Stimulated activated CD8-positive, alpha-beta memory T cell treated with anti-CD3 and anti-CD28 coated beads, Interleukin-15, amount 100 ng/mL, for 1 hour (primary cell): ENCODE results near the gene CCDC14.
"Not testable (repeated sequence)": the region's sequence is repeated elsewhere in the genome, so short reads cannot be mapped to it uniquely, and the experiment has no call there.

ENCODE experiments used
- DNase-seq: peaks from one replicate; pipeline ENCODE4 v3.0.0-alpha.2; 2020; ENCODE audit warnings: low read depth

The CCDC14 gene

DNA sequence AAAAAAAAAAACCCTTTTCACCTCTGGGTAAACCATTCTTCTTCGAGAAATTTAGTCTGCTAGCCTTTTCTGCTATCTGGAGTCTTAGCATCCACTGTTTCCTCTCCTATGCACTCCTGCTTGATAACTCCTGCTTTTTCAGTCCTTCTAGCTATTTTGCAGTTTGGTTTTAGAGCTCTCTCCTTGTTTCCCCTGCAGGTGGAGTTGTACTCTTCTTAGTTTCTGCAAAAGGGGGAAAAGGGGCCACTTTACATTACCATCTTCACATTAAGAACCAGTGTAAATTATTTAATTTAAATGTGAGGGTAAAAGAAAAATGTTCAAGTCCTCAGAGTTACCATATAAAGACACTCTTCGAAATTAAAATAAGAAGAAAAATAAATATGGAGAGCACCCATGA, 53.3 kb downstream of the CCDC14 start:
- DNase-seq = no peak

DNA sequence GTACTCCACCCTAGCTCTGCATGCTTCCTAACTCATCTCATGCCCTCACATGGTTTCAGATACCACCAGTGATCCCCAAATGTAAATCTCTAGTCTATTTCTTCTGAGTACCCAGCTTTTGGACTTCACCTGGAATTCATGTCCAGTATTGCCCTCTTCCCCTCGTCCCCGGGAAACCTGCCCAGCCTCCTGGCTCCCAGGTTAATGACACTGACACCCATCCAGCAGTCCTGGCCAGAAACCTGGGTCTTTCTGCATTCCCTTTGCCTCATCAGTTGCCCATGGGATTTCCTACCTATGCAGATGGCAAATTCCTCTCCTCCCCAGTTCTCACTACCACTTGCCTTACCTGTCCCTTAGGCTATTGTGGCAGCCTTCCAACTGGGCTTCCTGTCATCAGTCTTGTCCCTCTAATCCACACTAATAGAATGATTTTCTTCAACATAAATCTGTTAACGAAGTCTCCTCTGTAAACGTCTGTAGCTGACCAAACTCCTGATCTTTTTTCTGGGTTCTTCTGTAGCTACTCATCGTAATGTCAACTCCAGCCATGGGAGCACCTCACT, 61.6 kb downstream of the CCDC14 start:
- no peak for DNase-seq

DNA sequence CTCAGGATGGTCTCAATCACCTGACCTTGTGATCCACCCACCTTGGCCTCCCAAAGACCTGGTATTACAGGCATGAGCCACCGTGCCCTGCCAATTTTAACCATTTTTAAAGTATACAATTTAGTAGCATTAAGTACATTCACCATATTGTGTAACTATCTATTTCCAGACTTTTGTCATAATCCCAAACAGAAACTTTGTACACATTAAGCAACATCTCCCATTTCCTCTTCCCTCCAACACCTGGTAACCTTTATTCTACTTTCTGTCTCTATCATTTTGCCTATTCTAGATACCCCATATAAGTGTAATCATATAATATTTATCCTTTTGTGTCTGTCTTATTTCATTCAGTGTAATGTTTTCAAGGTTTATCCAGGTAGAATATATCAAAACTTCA, 68.0 kb downstream of the CCDC14 start:
- no peak for DNase-seq

DNA sequence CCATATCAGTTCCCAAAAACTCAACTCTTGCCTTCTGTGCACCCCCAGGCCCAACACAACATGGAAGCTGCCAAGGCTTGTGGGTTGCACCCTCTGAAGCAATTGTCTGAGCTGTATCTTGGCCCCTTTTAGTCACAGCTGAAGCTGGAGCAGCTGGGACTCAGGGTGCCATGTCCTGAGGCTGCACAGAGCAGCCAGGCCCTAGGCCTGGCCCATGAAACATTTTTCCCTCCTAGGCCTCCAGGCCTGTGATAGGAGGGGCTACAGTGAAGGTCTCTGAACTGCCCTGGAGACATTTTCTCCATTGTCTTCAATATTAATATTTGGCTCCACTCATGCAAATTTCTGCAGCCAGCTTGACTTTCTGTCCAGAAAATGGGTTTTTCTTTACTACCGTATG, 68.8 kb downstream of the CCDC14 start:
- no peak for DNase-seq

DNA sequence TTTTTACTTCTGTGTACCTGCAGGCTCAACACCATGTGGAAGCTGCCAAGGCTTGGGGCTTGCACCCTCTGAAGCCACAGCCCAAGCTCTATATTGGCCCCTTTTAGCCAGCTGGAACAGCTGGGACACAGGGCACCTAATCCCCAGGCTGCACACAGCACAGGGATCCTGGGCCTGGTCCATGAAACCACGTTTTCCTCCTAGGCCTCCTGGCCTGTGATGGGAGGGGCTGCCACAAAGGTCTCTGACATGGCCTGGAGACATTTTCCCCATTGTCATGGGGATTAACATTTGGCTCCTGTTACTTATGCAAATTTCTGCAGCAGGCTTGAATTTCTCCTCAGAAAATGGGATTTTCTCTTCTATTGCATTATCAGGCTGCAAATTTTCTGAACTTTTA, 70.0 kb downstream of the CCDC14 start:
- DNase-seq = not testable (repeated sequence)

DNA sequence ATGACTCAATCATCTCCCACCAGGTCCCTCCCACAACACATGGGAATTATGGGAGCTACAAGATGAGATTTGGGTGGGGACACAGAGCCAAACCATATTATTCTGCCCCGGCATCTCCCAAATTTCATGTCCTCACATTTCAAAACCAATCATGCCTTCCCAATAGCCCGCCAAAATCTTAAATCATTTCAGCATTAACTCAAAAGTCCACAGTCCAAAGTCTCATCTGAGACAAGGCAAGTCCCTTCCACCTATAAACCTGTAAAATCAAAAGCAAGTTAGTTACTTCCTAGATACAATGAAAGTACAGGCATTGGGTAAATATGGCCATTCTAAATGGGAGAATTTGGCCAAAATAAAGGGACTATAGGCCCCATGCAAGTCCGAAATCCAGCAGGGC, 70.9 kb downstream of the CCDC14 start:
- not testable (repeated sequence) for DNase-seq

DNA sequence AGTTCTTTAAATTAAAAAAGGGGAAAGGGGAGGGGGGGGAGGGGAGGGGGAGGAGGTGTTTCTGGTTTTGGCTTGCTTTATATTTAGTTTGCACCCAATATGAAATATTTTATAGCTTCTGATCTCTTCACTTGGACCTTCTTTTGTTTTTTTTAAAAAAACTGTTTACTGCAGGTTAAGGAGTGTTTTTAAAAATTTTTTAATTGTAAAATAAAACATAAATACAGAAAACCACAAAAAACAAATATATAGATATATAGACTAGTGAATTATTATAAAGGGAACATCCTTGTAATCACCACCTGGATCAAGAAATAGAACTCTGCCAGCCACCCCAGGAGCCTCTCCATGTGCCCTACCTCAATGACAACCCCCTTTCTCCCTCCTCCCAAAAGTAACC, 76.0 kb downstream of the CCDC14 start:
- no peak for DNase-seq

DNA sequence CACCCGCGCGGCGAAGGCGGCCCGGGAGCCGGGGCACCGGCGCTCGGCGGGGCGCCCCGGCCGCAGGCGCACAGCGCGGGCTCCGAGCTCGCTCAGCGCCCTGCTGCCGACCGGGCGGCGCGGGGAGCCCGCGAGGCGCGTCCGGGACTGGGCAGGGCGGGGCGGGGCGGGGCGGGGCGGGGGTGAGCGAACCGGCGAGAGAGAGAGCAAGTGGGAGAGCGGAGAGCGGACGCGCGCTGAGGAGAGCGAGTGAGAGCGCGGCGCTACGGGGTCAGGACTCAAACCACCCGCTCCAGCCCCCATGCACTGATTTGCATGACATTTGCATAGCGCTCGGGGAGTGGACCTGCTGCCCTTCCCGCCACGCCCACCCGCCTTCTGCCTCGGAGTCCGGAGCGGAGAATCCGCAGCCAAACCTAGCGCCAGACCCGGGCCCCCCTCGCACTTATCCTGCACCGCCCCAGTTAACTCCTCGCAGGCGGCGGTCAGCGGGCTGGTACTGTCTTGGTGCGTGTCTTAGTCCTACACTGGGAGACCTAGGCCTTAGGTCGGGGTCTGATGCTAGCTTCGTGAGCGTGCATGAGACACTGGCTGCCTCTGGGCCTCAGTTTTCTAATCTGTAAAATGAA, 76.7 kb downstream of the CCDC14 start, which contains the start of gene MYLK:
MYLK (minus strand) TSS at position 130 of the 629 bp plus-strand sequence. CDS start 90,491 bp downstream, outside the sequence.
- DNase-seq = no peak

DNA sequence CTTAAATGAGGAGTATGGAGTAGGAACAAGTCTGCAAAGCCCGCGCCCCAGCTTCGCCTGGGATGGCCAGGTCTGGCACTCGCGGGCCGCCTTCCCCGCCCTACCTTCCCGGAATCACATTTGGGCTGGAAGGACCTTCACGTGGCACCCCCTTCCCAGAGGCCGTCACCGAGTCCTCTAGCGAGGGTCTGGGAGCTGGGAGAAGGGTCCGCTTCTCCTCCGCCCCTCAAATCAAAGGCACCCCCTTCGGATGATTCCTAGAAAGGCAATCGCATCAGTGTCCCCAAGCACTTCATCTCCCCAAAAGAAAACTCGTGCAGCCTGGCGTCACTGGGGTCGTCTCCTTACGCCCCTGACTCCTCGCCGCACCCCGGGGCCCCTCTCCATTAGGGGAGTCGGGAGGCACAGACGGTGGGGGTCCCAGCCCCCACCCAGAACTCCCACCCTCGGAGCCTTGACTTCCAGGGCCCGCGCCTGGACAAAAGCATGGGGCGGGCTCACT, 77.3 kb downstream of the CCDC14 start:
- DNase-seq = no peak

DNA sequence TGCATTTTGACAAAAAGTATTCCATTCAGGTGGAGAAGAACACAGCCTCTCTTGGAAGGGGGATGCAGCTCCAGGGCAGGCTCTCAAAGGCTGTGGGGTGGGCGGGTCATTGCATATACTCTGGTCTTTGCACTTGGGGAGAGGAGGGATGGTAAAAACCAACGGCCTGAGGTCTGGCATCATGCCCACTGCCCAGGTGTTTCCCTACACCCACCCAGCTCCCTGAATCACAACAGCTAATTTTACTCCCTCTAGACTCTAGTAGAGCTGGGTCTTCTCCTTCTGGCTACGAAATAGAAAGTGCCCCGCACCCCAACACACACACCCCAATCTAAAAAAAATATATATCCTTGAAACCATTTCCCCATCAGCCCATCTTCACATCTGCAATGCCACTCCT, 77.9 kb downstream of the CCDC14 start:
- no peak for DNase-seq

DNA sequence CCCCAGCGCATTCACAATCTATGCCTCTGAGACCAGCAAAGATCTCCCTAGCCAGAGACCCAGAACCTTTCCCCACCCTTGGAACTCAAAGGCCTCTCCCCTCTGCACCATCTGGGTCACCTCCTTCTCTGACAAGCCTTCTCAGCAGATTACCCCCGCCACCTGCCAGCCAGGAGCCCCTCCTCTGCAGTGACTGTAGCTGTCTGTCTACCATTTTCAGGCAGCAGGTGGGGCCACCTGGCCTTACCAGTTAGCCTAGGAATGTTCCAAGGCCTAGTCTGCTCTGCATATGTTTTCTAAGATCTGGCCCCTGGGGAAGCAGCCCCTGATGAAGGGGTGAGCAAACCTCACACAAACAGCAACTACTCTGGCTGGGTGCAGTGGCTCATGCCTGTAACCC, 79.3 kb downstream of the CCDC14 start:
- DNase-seq = no peak

DNA sequence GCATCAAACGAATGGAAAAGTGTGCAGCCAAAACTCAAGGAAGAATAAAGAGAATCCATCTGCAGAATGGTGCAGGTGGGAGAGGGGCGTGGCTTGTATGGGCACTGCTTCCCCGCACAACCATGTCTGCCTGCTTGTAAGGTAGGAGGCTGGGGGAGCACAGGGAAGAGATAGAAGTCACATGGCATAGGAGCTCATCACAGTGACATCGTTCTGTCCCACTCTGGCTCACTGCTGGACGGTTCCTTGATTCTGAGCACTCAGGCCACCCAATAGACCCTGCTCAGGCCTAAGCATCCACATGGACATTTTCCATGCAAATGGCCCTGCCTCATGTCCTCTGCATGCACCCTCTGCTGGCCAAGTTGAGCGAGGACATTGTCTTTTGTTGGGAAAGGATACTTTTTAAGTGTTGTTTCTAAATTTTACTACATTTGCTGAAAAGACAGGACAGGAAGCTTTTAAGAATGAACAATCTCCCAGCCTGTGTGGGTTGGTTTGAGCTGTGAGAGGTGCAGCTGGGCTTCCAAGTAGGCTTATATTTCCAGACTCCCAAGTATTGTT, 79.9 kb downstream of the CCDC14 start:
- DNase-seq = no peak

DNA sequence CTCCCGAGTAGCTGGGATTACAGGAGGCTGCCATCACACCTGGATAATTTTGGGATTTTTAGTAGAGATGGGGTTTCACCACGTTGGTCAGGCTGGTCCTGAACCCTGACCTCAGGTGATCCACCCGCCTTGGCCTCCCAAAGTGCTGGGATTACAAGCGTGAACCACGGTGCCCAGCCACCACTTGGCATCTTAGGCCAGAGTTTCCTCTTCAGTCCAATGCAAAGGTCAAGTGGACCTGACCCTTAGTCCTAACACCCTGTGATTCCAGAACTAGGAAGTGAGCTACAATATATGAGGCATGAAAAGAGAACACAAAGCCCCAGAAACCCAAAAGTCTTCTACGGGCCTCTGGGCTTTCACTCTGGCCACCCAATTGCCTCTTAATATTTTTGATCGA, 82.2 kb downstream of the CCDC14 start:
- DNase-seq = no peak

DNA sequence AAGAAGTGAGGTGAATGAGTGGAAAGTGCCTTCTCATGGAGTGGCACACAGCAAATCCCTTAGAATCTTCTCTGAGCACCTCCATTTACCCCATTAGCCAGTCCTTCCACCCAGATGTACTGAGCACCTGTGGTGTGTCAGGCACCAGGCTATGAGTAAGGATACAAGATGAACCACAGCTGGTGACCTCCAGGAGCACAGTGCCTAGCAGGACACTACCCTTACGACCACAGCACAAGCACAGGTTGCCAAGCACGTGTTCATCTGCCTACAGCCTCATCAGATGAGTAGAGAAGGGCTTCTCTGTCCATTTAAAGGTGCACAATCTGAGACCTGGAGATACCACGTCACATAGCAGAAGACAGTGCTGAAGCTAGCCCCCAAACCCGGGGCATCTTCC, 83.1 kb downstream of the CCDC14 start:
- no peak for DNase-seq

DNA sequence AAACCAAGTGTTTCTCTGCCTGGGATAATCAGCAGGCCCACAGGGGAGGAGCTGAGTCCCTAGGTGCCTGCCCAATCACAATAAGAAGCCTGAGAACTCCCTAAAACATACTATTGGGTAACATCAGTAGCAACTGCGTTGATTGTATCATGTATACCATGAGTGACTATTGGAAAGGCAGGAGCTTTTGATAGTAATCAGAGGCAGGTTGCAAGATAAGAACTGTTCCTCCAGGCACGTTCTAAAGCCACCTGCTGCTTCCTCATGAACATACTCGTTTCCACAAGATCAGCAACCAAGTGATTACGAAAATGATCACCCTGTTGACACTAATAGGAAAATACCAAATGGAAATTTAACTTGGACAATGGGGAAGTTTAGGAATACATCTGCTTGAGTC, 83.6 kb downstream of the CCDC14 start:
- no peak for DNase-seq

DNA sequence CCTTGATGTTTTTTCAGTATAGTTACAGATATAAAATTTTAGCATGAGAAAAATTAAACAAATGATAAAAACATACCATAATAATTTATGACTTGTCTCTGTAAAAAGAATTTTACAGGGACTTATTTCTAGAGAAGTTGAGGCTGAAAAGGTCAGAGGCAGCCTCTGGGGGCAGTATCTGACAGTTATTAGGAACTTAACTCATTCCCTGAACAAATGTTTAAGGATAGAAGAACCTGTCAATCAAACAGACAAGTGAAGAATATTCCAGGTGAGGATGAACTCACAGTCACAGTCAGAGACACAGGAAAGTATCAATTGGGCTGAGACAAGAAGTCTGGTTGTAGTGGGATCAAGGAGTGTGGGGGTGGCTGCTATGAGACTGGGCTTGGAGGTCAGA, 84.2 kb downstream of the CCDC14 start:
- no peak for DNase-seq

DNA sequence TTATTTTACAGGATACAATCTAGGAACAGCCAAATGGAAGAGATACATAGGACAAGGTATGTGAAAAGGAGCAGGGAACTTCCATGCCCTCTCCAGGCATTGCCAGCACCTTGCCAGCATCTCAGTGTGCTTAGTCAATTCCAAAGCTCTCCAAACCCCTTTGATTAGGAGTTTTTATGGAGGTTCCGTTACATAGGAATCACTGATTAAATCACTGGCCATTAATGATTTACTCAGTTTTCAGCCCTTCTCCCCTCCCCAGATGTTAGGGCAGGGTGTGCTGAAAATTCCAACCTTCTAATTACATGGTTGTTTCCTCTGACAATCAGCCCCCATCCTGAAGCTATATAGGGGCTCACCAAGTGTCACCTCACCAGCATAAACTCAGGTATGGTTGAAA, 88.4 kb downstream of the CCDC14 start:
- DNase-seq = no peak

DNA sequence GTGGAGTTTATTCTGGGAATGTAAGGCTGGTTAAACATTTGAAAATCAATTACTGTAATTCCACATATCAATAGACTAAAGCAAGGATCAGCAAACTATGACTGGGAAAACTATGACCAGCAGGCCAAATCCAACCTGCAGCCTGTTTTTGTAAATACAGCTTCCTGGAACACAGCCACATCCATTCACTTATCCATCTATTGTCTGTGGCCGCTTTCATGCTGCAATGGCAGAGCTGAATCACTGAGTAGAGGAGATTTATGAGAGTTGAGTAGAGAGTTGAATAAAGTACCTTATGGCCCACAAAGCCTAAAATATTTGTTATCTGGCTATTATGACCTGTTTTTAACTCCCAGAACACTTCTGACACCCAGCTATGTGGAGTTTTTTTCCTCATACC, 89.1 kb downstream of the CCDC14 start:
- DNase-seq = no peak

DNA sequence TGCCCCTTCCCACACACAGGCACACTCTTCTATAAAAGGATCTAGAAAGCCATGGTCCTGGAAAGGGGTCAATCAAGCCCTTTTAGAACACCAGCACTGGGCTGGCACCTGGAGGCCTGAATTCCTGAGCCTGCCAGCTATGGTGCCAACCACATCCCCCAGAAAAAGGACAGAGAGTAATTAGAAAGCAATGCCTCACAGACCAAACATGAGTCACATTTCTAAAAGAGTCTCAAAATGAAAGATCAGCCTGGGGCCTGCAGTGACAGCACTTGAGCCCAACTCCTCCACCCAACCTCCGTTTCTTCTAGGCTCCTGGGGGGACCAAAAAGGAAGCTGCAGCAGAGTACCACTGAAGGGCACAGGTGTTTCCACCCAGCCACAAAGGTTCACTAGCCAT, 91.0 kb downstream of the CCDC14 start:
- DNase-seq = no peak

DNA sequence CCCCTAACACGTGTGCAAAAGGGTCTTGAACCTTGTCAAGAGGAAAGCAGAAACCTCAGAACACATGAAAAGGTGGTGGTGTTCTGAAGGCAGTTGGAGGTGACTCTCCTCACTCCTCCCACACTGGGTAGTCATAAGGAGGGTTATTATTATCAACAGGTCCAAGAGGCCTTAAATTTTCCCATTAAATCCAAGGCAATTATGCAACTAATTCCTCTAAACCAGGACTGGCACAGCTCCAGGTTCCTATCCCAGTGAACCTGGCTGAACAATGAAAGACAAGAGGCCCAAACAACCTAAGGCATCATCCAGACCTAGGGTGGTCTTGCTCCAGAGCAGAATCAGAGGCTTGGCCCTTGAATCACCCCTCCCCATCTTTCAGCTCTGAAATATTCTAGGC, 91.9 kb downstream of the CCDC14 start:
- no peak for DNase-seq

DNA sequence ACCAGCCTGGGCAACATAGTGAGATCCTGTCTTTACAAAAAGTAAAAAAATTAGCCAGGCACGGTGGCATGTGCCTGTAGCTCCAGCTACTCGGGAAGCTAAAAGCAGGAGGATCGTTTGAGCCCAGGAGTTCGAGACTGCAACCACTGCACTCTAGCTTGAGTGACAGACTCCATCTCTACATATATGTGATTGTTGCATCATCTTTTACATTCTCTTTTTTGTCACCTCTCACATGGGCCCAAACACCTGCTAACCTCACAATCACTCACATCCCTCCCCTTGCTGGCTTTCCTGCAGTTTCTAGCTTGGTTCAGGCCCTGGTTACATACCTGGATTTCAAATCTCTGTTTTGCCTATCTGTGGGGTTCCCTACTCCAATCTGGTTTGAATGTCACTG, 96.3 kb downstream of the CCDC14 start:
- no peak for DNase-seq
